ENCODE data around the gene ZNF346. TPM values are rescaled to one million over a fixed set of nuclear protein-coding genes. Genes with fewer than 3 reads are reported as not detected.

Gene ZNF346
- total RNA-seq, 2 donors from 2014 or later: 9.1 to 11.2 TPM

DNA sequence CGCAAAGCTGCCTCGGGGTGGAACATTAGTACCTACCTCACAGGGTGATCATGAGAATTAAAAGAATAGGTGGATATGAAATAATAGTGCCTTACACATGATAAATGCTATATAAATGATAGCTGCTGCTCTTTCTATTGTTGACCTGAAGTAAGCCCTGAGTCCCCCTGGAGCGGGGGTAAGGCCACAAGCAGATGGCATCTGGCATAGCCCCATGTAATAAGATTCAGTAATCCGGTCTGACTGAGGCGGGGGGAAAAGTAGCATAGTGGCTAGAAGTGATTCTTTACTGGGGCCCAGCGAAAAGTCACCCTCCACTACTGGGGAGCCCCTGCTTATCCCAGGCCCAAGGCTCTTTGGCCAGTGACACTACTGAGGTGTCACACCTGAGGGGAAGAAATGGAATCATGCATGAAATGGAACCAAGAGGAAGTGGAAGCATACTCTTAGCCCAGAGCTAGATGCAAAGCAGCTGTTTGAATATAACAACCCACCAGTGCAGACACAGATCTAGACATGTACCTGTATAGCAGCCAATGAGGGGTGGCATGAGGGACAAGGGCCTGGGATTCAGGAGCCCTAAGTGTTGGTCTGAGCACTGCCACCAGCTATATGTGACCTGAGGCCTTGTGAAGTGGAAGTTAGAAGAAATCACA, 48.2 kb downstream of the ZNF346 start:
- intact Hi-C loops (cut with DNase I): no loop called here
- Histone ChIP-seq H3K9me3 (no peaks in the 10 kb centered on the region), H3K27ac (no peak overlapping the region), H3K4me3 (no peak overlapping the region), H3K27me3 (no peaks in the 10 kb centered on the region), H3K9ac (ENCODE audit: low read depth in 2 of 2, low read length in 2 of 2) (no peak overlapping the region), H3K36me3 (no peaks in the 10 kb centered on the region), H3K4me1 (no peaks in the 10 kb centered on the region)
- TF ChIP-seq, protein P1, sequence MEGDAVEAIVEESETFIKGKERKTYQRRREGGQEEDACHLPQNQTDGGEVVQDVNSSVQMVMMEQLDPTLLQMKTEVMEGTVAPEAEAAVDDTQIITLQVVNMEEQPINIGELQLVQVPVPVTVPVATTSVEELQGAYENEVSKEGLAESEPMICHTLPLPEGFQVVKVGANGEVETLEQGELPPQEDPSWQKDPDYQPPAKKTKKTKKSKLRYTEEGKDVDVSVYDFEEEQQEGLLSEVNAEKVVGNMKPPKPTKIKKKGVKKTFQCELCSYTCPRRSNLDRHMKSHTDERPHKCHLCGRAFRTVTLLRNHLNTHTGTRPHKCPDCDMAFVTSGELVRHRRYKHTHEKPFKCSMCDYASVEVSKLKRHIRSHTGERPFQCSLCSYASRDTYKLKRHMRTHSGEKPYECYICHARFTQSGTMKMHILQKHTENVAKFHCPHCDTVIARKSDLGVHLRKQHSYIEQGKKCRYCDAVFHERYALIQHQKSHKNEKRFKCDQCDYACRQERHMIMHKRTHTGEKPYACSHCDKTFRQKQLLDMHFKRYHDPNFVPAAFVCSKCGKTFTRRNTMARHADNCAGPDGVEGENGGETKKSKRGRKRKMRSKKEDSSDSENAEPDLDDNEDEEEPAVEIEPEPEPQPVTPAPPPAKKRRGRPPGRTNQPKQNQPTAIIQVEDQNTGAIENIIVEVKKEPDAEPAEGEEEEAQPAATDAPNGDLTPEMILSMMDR (IDR thresholded peaks at IDR 0.05): no peak
- DNase-seq: no peak

DNA sequence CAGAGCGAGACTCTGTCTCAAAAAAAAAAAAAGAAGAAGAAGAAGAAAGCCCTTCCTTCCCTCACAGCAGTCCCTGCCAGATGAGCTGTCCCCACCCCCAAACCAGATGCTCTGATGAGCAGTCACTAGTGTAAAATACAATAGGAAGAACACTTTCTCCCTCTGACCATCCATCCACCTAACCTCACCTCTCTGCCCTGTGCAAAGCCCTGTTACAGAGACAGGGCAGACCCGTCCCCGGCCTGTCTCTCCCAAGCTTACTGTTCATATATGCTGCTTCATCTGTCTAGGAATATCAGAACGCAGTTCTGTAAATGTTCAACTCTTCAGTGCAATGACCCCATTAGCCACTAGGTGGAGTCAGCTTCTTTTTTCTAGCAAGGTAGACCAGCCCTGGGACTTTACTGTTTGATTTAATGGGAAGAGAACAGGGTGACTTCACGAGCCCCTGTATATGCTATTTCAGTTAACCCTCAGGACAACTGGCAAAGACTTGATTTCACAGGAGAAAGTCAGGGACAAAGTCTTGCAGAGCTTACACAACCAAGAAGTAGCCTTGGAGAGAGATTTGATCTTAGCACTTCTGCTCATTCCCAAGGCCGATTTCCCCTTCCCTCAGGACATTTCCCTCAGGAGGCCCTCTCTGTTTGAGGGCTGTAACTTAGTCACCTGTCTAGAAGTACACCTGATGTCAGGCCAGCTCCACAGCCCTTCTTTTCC, 49.3 kb downstream of the ZNF346 start:
- DNase-seq: peak; percentile 93
- Histone ChIP-seq H3K4me3 (no peak overlapping the region), H3K9ac (ENCODE audit: low read depth in 2 of 2, low read length in 2 of 2) (no peak overlapping the region), H3K27ac (no peak overlapping the region), H3K36me3 (no peaks in the 10 kb centered on the region), H3K27me3 (no peaks in the 10 kb centered on the region), H3K9me3 (no peaks in the 10 kb centered on the region), H3K4me1 (no peaks in the 10 kb centered on the region)
- TF ChIP-seq, protein P1 (IDR thresholded peaks at IDR 0.05): peak; percentile 83
- intact Hi-C loops (cut with DNase I): no loop called here

DNA sequence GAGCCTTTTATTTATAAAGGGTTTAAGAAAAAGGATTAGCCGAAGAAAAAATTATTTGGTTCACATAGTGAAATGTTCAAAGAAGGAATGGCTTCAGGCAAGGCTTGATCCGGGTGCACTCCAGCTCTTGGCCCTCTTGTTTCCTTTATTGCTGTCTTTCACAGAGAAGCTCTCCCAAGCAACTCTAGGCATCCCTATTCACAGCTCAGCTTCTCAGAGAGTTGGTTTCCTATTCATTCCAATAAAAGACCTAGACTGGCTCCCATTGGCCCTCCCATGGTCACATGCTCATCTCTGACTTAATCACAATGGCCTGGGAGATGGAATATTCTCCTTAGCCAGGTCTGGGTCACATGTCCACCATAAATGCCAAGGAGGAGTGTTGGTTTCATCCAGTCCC, 54.8 kb downstream of the ZNF346 start:
- H3K4me1 ChIP-seq: no peaks in the 10 kb centered on the region
- H3K9me3 ChIP-seq: no peaks in the 10 kb centered on the region
- no peak overlapping the region for H3K4me3 ChIP-seq
- H3K9ac ChIP-seq (ENCODE audit: low read depth in 2 of 2, low read length in 2 of 2): no peak overlapping the region
- no peak overlapping the region for H3K27ac ChIP-seq
- TF ChIP-seq, protein P1 (IDR thresholded peaks at IDR 0.05): no peak
- intact Hi-C loops (cut with DNase I): loop anchor here (2.0 kb wide), 1 partner anchor 33 kb away; no protein-coding TSS in a partner anchor
- DNase-seq: no peak
- H3K36me3 ChIP-seq: no peaks in the 10 kb centered on the region
- no peaks in the 10 kb centered on the region for H3K27me3 ChIP-seq

DNA sequence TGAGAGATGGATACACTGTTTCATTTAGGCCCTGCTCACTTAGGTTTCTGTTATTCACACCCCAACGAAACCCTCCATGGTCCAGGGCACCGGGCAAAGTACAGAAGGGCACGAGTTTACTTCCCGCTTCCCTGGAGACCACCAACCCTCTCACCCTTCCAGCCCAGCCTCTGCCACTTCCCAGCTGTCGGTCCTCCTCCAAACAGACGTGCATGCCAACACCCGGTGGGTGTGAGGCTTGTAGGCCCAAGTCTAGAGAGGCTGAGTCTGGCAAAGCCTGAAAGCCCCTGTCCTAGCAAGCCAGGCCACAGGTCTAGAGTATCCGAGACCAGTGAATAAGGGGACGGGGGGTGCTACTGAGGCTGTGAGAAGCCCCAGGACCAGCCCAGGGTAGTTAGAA, 57.1 kb downstream of the ZNF346 start:
- Histone ChIP-seq H3K9me3 (no peaks in the 10 kb centered on the region), H3K9ac (ENCODE audit: low read depth in 2 of 2, low read length in 2 of 2) (no peak overlapping the region), H3K4me3 (no peak overlapping the region), H3K27me3 (no peaks in the 10 kb centered on the region), H3K27ac (no peak overlapping the region), H3K36me3 (no peaks in the 10 kb centered on the region), H3K4me1 (no peaks in the 10 kb centered on the region)
- intact Hi-C loops (cut with DNase I): no loop called here
- TF ChIP-seq, protein P1 (IDR thresholded peaks at IDR 0.05): no peak
- no peak for DNase-seq

DNA sequence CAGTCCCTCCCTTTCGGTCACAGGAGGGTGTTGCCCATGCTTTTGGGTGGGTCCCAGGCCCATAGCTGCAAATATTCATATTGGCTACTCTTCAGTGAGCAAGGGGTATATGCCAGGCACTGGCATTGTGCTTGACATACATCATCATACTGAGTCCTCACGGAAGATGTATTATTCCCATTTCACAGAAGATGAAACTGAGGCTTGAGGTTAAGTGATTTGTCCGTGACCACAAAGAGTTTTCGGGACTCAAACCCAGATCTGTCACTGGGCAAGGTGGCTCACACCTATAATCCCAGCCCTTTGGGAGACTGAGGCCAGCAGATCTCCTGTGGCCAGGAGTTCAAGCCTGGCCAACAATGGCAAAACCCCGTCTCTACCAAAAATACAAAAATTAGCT, 57.8 kb downstream of the ZNF346 start:
- Histone ChIP-seq H3K4me3 (no peak overlapping the region), H3K9me3 (no peaks in the 10 kb centered on the region), H3K27ac (no peak overlapping the region), H3K36me3 (no peaks in the 10 kb centered on the region), H3K27me3 (no peaks in the 10 kb centered on the region), H3K9ac (ENCODE audit: low read depth in 2 of 2, low read length in 2 of 2) (no peak overlapping the region), H3K4me1 (no peaks in the 10 kb centered on the region)
- DNase-seq: no peak
- TF ChIP-seq, protein P1 (IDR thresholded peaks at IDR 0.05): no peak
- intact Hi-C loops (cut with DNase I): no loop called here
